Esophagus (tissue), 2 donors: ENCODE results near the gene EEF1A2. TPM values are rescaled to one million over a fixed set of nuclear protein-coding genes. Genes with fewer than 3 reads are reported as not detected.
A peak's percentile ranks its signal among the peaks of the same experiment; 100 is the strongest.

ENCODE experiments used
- H3K27ac ChIP-seq, 2 donors: one replicate each; pipeline ENCODE4 v1.5.1; 2013; ENCODE audit warnings: low read depth in 2 of 2, mild to moderate bottlenecking in 2 of 2, inconsistent platforms in 1 of 2, low read length in 1 of 2, moderate library complexity in 1 of 2
- H3K27me3 ChIP-seq, 2 donors: one replicate each; pipeline ENCODE4 v1.6.1; 2013; ENCODE audit warnings: low read length in 2 of 2, control low read depth in 1 of 2, mild to moderate bottlenecking in 1 of 2; ENCODE audit not compliant: insufficient read depth in 2 of 2, control insufficient read depth in 1 of 2
- H3K36me3 ChIP-seq, 2 donors: one replicate each; pipeline ENCODE4 v1.6.1; 2013; ENCODE audit warnings: low read length in 1 of 2; ENCODE audit not compliant: control insufficient read depth in 2 of 2, insufficient read depth in 2 of 2
- H3K4me1 ChIP-seq, 2 donors: one replicate each; pipeline ENCODE4 v1.6.1; 2013; ENCODE audit warnings: low read length in 1 of 2; ENCODE audit not compliant: control insufficient read depth in 2 of 2, insufficient read depth in 2 of 2
- H3K4me3 ChIP-seq, 2 donors: one replicate each; pipeline ENCODE4 v1.5.1; 2013; ENCODE audit warnings: low read length in 2 of 2, mild to moderate bottlenecking in 2 of 2, low read depth in 1 of 2, moderate library complexity in 1 of 2
- H3K9me3 ChIP-seq, 2 donors: one replicate each; pipeline ENCODE4 v1.6.1; 2013; ENCODE audit warnings: mild to moderate bottlenecking in 2 of 2, low read depth in 1 of 2, low read length in 1 of 2, moderate library complexity in 1 of 2; ENCODE audit not compliant: control insufficient read depth in 2 of 2, insufficient read depth in 1 of 2
- WGBS, 2 donors: extraction: QIAGEN DNeasy Blood & Tissue Kit; methylation state at CpG; one replicate each; pipeline ENCODE4 v1.1.7; 2013; 5-methylcytosine and 5-hydroxymethylcytosine counted together
- polyA plus RNA-seq, 2 donors: library from polyadenylated mRNA; stranded (reverse); fragments of 200-250 nt; gene quantifications; one replicate each; pipeline ENCODE4 v1.2.3, GENCODE V29; 2013
- donor health status: healthy with polysubstance abuse.
- donor health status: Bipolar disorder and iron deficiency.

Gene EEF1A2
- polyA plus RNA-seq, 2 donors: 0.86 to 7.3 TPM

GRCh38 chr20:63522981-63523611, 24.2 kb upstream of the EEF1A2 start:
- Histone ChIP-seq H3K27me3 (no peaks in the 10 kb centered on the region), H3K36me3 (peaks cover 0 to 19% of the 10 kb centered on the region in 2 donors), H3K27ac (peak overlapping the region; percentile 73 to 85), H3K4me3 (peak overlapping the region; percentile 51 to 75), H3K4me1 (peaks cover 0 to 17% of the 10 kb centered on the region in 2 donors), H3K9me3 (peaks cover 0 to 6% of the 10 kb centered on the region in 2 donors)
- WGBS, 2 donors: 96 to 99% methylated on average over 11 of the region's 11 CpGs

- H3K9me3 ChIP-seq: peaks cover 0 to 6% of the 10 kb centered on the region in 2 donors
- peak overlapping the region; percentile 73 to 85 for H3K27ac ChIP-seq
- 60 to 72% methylated on average over 13 of the region's 13 CpGs for WGBS, 2 donors
- peak overlapping the region; percentile 51 to 75 for H3K4me3 ChIP-seq
- peaks cover 0 to 17% of the 10 kb centered on the region in 2 donors for H3K4me1 ChIP-seq
- H3K36me3 ChIP-seq: peaks cover 0 to 19% of the 10 kb centered on the region in 2 donors
- H3K27me3 ChIP-seq: no peaks in the 10 kb centered on the region
Measured at GRCh38 chr20:63522091-63522868, 23.4 kb upstream of the EEF1A2 start.

GRCh38 chr20:63521602-63522001, 22.7 kb upstream of the EEF1A2 start:
- Histone ChIP-seq H3K36me3 (peaks cover 0 to 19% of the 10 kb centered on the region in 2 donors), H3K4me1 (peaks cover 0 to 17% of the 10 kb centered on the region in 2 donors), H3K27me3 (no peaks in the 10 kb centered on the region), H3K9me3 (peaks cover 0 to 6% of the 10 kb centered on the region in 2 donors), H3K27ac (peak overlapping the region; percentile 93 to 99), H3K4me3 (peak overlapping the region; percentile 75 to 97)
- WGBS, 2 donors: 26 to 41% methylated on average over 21 to 23 of the region's 23 CpGs

- H3K36me3 ChIP-seq: peaks cover 0 to 19% of the 10 kb centered on the region in 2 donors
- H3K4me3 ChIP-seq: peak overlapping the region; percentile 75 to 97
- 0 to 1% methylated on average over 54 to 68 of the region's 68 CpGs for WGBS, 2 donors
- peak overlapping the region; percentile 93 to 99 for H3K27ac ChIP-seq
- H3K9me3 ChIP-seq: peaks cover 0 to 6% of the 10 kb centered on the region in 2 donors
- no peaks in the 10 kb centered on the region for H3K27me3 ChIP-seq
- H3K4me1 ChIP-seq: peaks cover 0 to 17% of the 10 kb centered on the region in 2 donors
Measured at GRCh38 chr20:63520934-63521601, 22.2 kb upstream of the EEF1A2 start.

- H3K27ac ChIP-seq: peak within 1 kb of the TSS; percentile 93 to 99
- 1% methylated on average over 30 to 64 of the region's 64 CpGs for WGBS, 2 donors
- peak within 1 kb of the TSS; percentile 75 to 97 for H3K4me3 ChIP-seq
- H3K27me3 ChIP-seq: no peaks in the 10 kb centered on the region
- peaks cover 0 to 17% of the 10 kb centered on the region in 2 donors for H3K4me1 ChIP-seq
- peaks cover 0 to 6% of the 10 kb centered on the region in 2 donors for H3K9me3 ChIP-seq
- H3K36me3 ChIP-seq: peaks cover 0 to 19% of the 10 kb centered on the region in 2 donors
Measured at GRCh38 chr20:63520504-63520933, 21.6 kb upstream of the EEF1A2 start, which contains the start of gene PPDPF. TSS of gene PPDPF (plus strand) at chr20:63520765. CDS start at chr20:63521309, 544 bp downstream.

- Histone ChIP-seq H3K4me1 (peaks cover 0 to 17% of the 10 kb centered on the region in 2 donors), H3K36me3 (peaks cover 0 to 19% of the 10 kb centered on the region in 2 donors), H3K27me3 (no peaks in the 10 kb centered on the region), H3K27ac (peak overlapping the region; percentile 81 to 85), H3K4me3 (peak overlapping the region; percentile 75 to 97), H3K9me3 (peaks cover 0 to 6% of the 10 kb centered on the region in 2 donors)
- WGBS, 2 donors: 1 to 2% methylated on average over 66 to 72 of the region's 72 CpGs
Measured at GRCh38 chr20:63519668-63520503, 21.0 kb upstream of the EEF1A2 start.

GRCh38 chr20:63518946-63519667, 20.2 kb upstream of the EEF1A2 start:
- Histone ChIP-seq H3K4me1 (peaks cover 0 to 17% of the 10 kb centered on the region in 2 donors), H3K27ac (no peak overlapping the region), H3K27me3 (no peaks in the 10 kb centered on the region), H3K36me3 (peaks cover 0 to 19% of the 10 kb centered on the region in 2 donors), H3K9me3 (peaks cover 0 to 6% of the 10 kb centered on the region in 2 donors), H3K4me3 (peak overlapping the region; percentile 75 to 97)
- WGBS, 2 donors: 75 to 76% methylated on average over 32 of the region's 32 CpGs

- Histone ChIP-seq H3K27me3 (no peaks in the 10 kb centered on the region), H3K9me3 (peaks cover 0 to 4% of the 10 kb centered on the region in 2 donors), H3K27ac (no peak overlapping the region), H3K4me3 (no peak overlapping the region), H3K36me3 (peaks cover 0 to 18% of the 10 kb centered on the region in 2 donors), H3K4me1 (peaks cover 0 to 16% of the 10 kb centered on the region in 2 donors)
- 84 to 88% methylated on average over 20 of the region's 20 CpGs for WGBS, 2 donors
Measured at GRCh38 chr20:63518351-63518861, 19.5 kb upstream of the EEF1A2 start.
